Aorta (tissue), 5 donors: ENCODE data around the gene AP3B2. TPM values are rescaled to one million over a fixed set of nuclear protein-coding genes. Genes with fewer than 3 reads are reported as not detected.

Experiments used
- ATAC-seq: fragments of 200-7000 bp; cut with Tn5 transposase; one replicate; pipeline ENCODE4 v1.9.1; 2022; ENCODE audit warnings: moderate library complexity; ENCODE audit not compliant: low FRiP score
- DNase-seq, 2 donors: peaks; one replicate each; pipeline ENCODE4 v3.0.0-alpha.2; 2020
- H3K27ac ChIP-seq, 2 donors: one replicate each; pipeline ENCODE4 v1.5.1; 2013; ENCODE audit warnings: low read length in 2 of 2, mild to moderate bottlenecking in 2 of 2, moderate library complexity in 2 of 2, control low read depth in 1 of 2, inconsistent platforms in 1 of 2, low read depth in 1 of 2
- H3K27me3 ChIP-seq, 2 donors: one replicate each; pipeline ENCODE4 v1.6.1; 2013; ENCODE audit warnings: control low read depth in 1 of 2, low read length in 1 of 2, mild to moderate bottlenecking in 1 of 2, moderate library complexity in 1 of 2; ENCODE audit not compliant: insufficient read depth in 2 of 2, control insufficient read depth in 1 of 2
- H3K36me3 ChIP-seq, 2 donors: one replicate each; pipeline ENCODE4 v1.6.1; 2013; ENCODE audit warnings: control low read depth in 1 of 2, low read length in 1 of 2, mild to moderate bottlenecking in 1 of 2; ENCODE audit not compliant: insufficient read depth in 2 of 2, control insufficient read depth in 1 of 2
- H3K4me1 ChIP-seq, 2 donors: one replicate each; pipeline ENCODE4 v1.6.1; 2013; ENCODE audit warnings: low read length in 2 of 2, control low read depth in 1 of 2, mild to moderate bottlenecking in 1 of 2, moderate library complexity in 1 of 2; ENCODE audit not compliant: insufficient read depth in 2 of 2, control insufficient read depth in 1 of 2
- H3K4me3 ChIP-seq, 2 donors: one replicate each; pipeline ENCODE4 v1.5.1; 2013; ENCODE audit warnings: low read length in 2 of 2, control low read depth in 1 of 2, mild to moderate bottlenecking in 1 of 2
- H3K9me3 ChIP-seq: one replicate; pipeline ENCODE4 v1.6.1; 2013; ENCODE audit warnings: mild to moderate bottlenecking, low read length; ENCODE audit not compliant: control insufficient read depth
- WGBS, 2 donors: extraction: QIAGEN DNeasy Blood & Tissue Kit; methylation state at CpG; one replicate each; pipeline ENCODE4 v1.1.7; 2013; 5-methylcytosine and 5-hydroxymethylcytosine counted together
- intact Hi-C, 2 donors: fragments of 100-400 bp; cut with DNase I; formaldehyde crosslinking; loops; one replicate each; pipeline versions ENCODE4 v1.14.2 to v1.15.0; 2022
- polyA plus RNA-seq, 2 donors: library from polyadenylated mRNA; stranded (reverse); fragments of 200-250 nt; gene quantifications; one replicate each; pipeline ENCODE4 v1.2.3, GENCODE V29; 2013
- total RNA-seq, 2 donors: library from RNA; stranded (reverse); fragmentation: NEBNext Ultra II Directional; extraction: Animal tissue kit (Norgen Biotek cat#: 25700); gene quantifications; one replicate each; pipeline ENCODE4 v1.2.1, GENCODE V29; 2021
- donor health status: healthy with polysubstance abuse.
- donor health status: Bipolar disorder and iron deficiency.
- donor health status: DM: no; HTN: no; CAD: no.
- donor health status: DM: no; HTN: no; CAD: no.
- donor health status: DM: yes; HTN: yes; CAD: no.

Gene AP3B2
- total and polyA plus RNA-seq, 4 donors: 0.16 to 1.6 (median 0.42) TPM; not detected in 1

DNA sequence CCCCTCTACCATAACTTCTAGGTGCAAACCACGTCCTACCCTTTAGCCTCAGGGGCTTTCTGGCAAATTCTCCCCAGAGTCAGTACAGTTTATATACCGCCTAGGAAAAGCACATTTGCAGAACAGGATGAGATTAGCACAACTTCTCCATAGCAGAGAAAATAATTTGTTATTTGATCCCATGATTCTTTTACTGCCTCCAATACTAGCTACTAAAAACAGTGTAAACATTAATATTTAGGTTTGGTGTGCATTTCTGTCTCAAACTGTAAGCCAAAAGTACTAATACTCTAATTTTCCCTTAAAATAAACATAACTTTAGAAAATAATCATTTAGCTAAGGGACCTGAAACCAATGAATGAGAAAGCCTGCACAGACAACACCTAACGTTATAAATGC lies 67.0 kb downstream of the AP3B2 start:
- ATAC-seq: no peak
- 45 to 47% methylated on average over 3 of the region's 3 CpGs for WGBS, 2 donors

DNA sequence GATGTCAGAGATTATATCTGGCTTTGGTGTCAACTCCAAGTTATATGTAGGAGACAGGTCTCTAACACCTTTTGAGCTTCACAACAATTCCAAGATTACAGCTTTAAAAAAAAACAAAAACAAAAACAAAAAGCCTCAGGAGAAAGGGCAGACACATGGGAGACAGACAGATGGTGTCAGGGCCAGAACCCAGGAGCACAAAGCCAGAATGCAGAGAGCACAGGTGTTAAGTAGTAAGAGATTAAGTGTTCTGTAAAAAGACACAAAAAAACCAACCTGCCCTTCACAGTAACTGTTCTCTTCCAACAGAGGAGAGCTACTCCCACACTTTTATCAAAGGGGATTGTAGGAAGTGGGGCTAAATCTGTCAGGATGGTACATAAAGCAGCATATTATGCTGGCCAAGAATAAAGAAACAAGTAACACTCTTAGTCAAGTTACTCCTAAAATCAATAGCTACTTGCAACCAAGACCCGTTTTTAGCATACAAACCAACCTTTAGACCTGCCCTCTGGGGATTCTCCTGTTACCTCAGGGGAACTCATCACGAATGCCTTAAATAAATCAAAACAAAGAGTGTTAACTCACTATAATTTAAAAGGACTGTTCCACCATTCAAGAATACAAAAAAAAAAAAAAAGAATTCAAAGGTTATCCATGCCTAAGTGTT lies 68.4 kb downstream of the AP3B2 start:
- H3K36me3 ChIP-seq: peaks cover 0 to 3% of the 10 kb centered on the region in 2 donors
- no peak overlapping the region for H3K4me3 ChIP-seq
- H3K27me3 ChIP-seq: no peaks in the 10 kb centered on the region
- no peaks in the 10 kb centered on the region for H3K4me1 ChIP-seq
- no peaks in the 10 kb centered on the region for H3K9me3 ChIP-seq
- no peak overlapping the region for H3K27ac ChIP-seq
- ATAC-seq (no peak), DNase-seq (no peak)
- intact Hi-C loops: no loop called here
- WGBS, 2 donors: 18 to 34% methylated on average over 2 of the region's 2 CpGs

More for the DNA sequence above, 67.0 kb downstream of the AP3B2 start:
- Histone ChIP-seq H3K9me3 (no peaks in the 10 kb centered on the region), H3K27me3 (no peaks in the 10 kb centered on the region), H3K36me3 (no peaks in the 10 kb centered on the region), H3K4me1 (no peaks in the 10 kb centered on the region), H3K27ac (no peak overlapping the region), H3K4me3 (no peak overlapping the region)
- no peak for DNase-seq
- intact Hi-C loops: no loop called here

DNA sequence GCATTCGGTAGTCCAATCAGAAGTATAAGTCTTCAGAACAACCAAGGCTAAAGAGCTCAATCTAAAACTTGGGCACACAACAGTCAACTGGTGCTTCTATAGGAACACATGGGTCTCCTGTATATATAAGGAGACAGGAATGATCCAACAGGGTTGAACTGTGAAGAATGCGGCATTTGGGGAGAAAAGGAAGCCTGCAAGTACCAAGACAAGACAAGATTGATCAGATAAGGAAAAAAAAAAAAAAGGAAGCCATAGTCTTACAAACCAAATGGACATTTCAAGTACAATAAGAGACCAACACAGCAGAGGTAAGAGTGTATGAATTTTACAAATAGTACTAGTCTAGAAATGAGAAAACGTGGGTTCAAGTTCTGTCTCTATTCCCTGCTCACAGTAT lies 69.0 kb downstream of the AP3B2 start:
- ATAC-seq: no peak
- intact Hi-C loops: no loop called here
- Histone ChIP-seq H3K27ac (no peak overlapping the region), H3K36me3 (peaks cover 0 to 3% of the 10 kb centered on the region in 2 donors), H3K27me3 (no peaks in the 10 kb centered on the region), H3K4me1 (no peaks in the 10 kb centered on the region), H3K9me3 (no peaks in the 10 kb centered on the region), H3K4me3 (no peak overlapping the region)
- WGBS, 2 donors: 64 to 70% methylated on average over 3 of the region's 3 CpGs
- DNase-seq: no peak

DNA sequence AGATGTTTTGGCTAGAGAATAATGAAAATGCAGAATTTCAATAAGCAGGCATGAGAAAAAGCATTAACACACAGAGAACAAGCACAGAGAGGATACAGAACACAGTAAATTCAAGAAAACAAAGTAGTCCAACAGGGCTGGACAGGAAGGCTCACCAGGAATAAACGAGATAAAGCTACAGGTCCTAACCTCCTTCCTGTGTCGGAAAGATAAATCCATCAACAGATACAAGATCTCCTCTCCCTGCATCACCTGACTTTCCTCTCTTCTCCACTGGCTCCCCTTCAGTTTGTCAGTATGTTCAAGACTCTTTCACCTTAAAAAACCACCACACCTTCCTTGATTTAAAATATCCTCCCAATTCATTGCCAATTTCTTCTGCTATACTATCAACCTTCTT lies 73.9 kb downstream of the AP3B2 start:
- intact Hi-C loops: no loop called here
- 56 to 62% methylated on average over 2 of the region's 2 CpGs for WGBS, 2 donors

DNA sequence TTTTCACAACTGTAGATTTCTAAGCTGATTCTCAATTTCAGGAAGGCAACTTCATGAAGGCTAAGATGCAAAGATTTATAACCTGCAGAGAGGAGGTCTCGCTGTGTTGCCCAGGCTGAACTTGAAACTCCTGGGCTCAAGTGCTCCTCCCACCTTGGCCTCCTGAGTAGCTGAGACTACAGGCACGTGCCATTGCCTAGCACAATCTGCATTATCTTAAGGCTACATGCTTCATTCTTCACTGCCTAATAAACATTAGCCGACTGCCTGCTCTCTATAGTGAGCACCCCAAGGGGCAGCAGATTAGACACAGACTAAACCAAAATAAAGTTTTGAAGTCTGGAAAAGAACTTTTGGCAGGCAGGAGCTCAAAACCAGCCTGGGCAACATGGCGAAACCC lies 79.6 kb downstream of the AP3B2 start:
- WGBS, 2 donors: 42 to 43% methylated on average over 4 of the region's 4 CpGs
- H3K27ac ChIP-seq: no peak overlapping the region
- H3K4me3 ChIP-seq: no peak overlapping the region
- DNase-seq (no peak), ATAC-seq (no peak)
- H3K4me1 ChIP-seq: no peaks in the 10 kb centered on the region
- no peaks in the 10 kb centered on the region for H3K9me3 ChIP-seq
- no peaks in the 10 kb centered on the region for H3K36me3 ChIP-seq
- intact Hi-C loops: no loop called here
- no peaks in the 10 kb centered on the region for H3K27me3 ChIP-seq

More for the DNA sequence above, 73.9 kb downstream of the AP3B2 start:
- H3K27ac ChIP-seq: no peak overlapping the region
- no peaks in the 10 kb centered on the region for H3K27me3 ChIP-seq
- DNase-seq (no peak), ATAC-seq (no peak)
- peaks cover 0 to 3% of the 10 kb centered on the region in 2 donors for H3K36me3 ChIP-seq
- H3K9me3 ChIP-seq: no peaks in the 10 kb centered on the region
- H3K4me1 ChIP-seq: no peaks in the 10 kb centered on the region
- H3K4me3 ChIP-seq: no peak overlapping the region

DNA sequence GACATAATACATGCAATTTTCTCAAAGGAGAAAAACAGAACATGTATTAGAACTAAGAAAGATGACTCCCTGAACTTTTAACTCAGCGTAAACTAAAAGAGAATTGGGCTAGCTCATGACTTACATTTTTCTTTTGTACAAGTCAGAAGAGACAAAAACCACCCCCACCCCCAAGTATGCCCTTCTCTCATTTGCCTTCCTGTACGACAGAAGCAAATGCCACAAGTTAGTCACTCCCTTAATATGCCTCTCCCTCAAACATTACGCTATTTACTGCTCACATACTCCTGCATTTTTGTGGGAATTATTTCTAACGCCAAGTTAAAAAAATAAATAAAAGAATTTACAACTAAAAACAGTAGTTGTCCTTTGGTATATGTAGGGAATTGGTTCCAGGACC lies 84.5 kb downstream of the AP3B2 start:
- H3K9me3 ChIP-seq: no peaks in the 10 kb centered on the region
- H3K27ac ChIP-seq: no peak overlapping the region
- H3K4me3 ChIP-seq: no peak overlapping the region
- ATAC-seq: no peak
- intact Hi-C loops: no loop called here
- no peaks in the 10 kb centered on the region for H3K36me3 ChIP-seq
- no peaks in the 10 kb centered on the region for H3K4me1 ChIP-seq
- WGBS, 2 donors: 71 to 74% methylated on average over 4 of the region's 4 CpGs
- DNase-seq: no peak
- H3K27me3 ChIP-seq: no peaks in the 10 kb centered on the region

DNA sequence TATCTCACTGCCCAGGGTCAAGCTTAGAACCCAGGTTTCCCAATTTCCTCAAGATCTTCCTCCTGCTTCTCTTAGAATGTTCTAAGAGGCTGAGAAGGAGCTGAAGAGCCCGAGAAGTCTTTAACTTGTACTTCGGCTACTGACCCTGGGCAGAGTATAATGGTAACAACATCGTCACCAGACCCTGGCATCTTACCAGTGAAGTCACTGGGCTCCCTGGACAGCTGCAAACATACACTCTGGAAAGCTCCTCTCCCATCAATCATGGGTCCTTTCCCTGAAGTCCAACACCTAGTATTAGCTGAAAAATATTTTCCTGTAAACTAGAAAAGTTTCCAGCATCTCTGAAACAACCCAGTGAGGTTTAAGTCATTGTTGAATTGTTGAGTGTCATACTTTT lies 85.2 kb downstream of the AP3B2 start:
- ATAC-seq: no peak
- Histone ChIP-seq H3K4me3 (no peak overlapping the region), H3K27ac (no peak overlapping the region), H3K4me1 (no peaks in the 10 kb centered on the region), H3K27me3 (no peaks in the 10 kb centered on the region), H3K36me3 (no peaks in the 10 kb centered on the region), H3K9me3 (no peaks in the 10 kb centered on the region)
- intact Hi-C loops: no loop called here
- DNase-seq: no peak
- WGBS, 2 donors: 81 to 84% methylated on average over 3 of the region's 3 CpGs

DNA sequence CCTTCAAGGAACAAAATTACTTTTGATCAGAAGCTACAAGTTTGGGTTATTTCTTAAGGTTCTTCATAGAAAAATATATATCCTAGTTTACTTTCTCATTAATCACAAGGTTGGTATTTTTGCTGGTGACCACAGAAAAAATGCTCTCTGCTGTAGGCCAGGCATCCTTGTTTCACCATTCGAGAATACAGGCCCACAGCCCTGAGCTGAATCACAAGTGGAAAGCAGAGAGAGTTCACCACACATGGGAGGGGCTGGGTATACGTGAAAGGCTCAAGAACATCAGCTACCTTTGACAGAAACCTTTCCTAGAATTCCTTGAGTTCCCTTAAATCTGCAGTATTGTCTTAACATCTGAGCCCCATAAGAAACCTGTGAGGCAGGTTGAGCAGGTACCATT lies 85.7 kb downstream of the AP3B2 start:
- H3K4me1 ChIP-seq: no peaks in the 10 kb centered on the region
- ATAC-seq (no peak), DNase-seq (no peak)
- H3K36me3 ChIP-seq: no peaks in the 10 kb centered on the region
- H3K27ac ChIP-seq: no peak overlapping the region
- H3K4me3 ChIP-seq: no peak overlapping the region
- no peaks in the 10 kb centered on the region for H3K9me3 ChIP-seq
- 45 to 55% methylated on average over 2 of the region's 2 CpGs for WGBS, 2 donors
- no peaks in the 10 kb centered on the region for H3K27me3 ChIP-seq
- intact Hi-C loops: no loop called here

DNA sequence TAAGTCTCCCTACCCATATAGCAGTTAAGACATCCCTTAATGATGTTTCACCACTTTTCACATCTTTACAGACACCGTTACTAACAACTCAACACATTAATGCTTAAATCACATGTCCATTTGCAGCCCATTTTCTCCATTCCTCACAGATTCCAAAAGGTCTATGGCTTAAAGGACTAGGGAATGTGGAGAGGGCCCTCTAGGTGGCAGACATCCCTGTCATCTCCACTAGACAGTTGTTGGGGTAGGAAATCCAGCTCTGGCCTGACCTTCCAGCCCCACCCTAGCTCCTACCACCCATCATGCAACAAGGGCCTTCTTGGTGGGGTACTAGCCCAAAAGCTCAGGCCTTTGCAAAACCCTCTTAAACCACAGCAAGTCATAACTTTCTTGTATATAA lies 87.7 kb downstream of the AP3B2 start:
- H3K4me3 ChIP-seq: no peak overlapping the region
- ATAC-seq (no peak), DNase-seq (no peak)
- no peak overlapping the region for H3K27ac ChIP-seq
- H3K27me3 ChIP-seq: no peaks in the 10 kb centered on the region
- H3K36me3 ChIP-seq: no peaks in the 10 kb centered on the region
- 48 to 58% methylated on average over 1 of the region's 1 CpG for WGBS, 2 donors
- intact Hi-C loops: no loop called here
- no peaks in the 10 kb centered on the region for H3K4me1 ChIP-seq
- H3K9me3 ChIP-seq: no peaks in the 10 kb centered on the region
